H1 (cell line): ENCODE measurements around the gene RERE. TPM values are rescaled to one million over a fixed set of nuclear protein-coding genes. Genes with fewer than 3 reads are reported as not detected.

Experiments used
- CTCF ChIA-PET: fragments of 300-600 bp; sonication (Branson Sonifier 250); formaldehyde crosslinking; loops from one replicate; lab custom pipeline; 2021; ENCODE audit not compliant: partially characterized antibody; lab: Charles Lee
- POLR2A ChIA-PET: fragments of 300-600 bp; sonication (Branson Sonifier 250); formaldehyde crosslinking; loops from one replicate; lab custom pipeline; 2021; ENCODE audit warnings: inconsistent platforms; ENCODE audit not compliant: partially characterized antibody; lab: Charles Lee
- DNase-seq, 2 experiments: peaks; one replicate each; pipeline versions ENCODE4 v3.0.0 to v3.0.0-alpha.2; 2010 to 2022; ENCODE audit warnings: low spot score in 2 of 2, low read depth in 1 of 2, mixed read lengths in 1 of 2
- FAIRE-seq: peaks from 2 replicates; lab custom pipeline; 2011; peaks lifted over from hg19 to GRCh38; lab: Jason Lieb, UNC
- H2AFZ ChIP-seq: 2 replicates; pipeline ENCODE4 v1.8.1; 2012; ENCODE audit warnings: low read length, inconsistent platforms
- H2AK5ac ChIP-seq: 2 replicates; pipeline ENCODE4 v1.6.1; 2013; ENCODE audit warnings: low read depth, low read length
- H2BK120ac ChIP-seq: replicated peaks from 2 replicates; pipeline ENCODE3; 2013; ENCODE audit warnings: low read depth, low read length, inconsistent platforms
- H2BK12ac ChIP-seq: 2 replicates; pipeline ENCODE4 v1.6.1; 2013; ENCODE audit warnings: low read depth, low read length
- H2BK15ac ChIP-seq: 2 replicates; pipeline ENCODE4 v1.6.1; 2013; ENCODE audit warnings: low read length
- H2BK20ac ChIP-seq: 2 replicates; pipeline ENCODE4 v1.6.1; 2013; ENCODE audit warnings: low read length
- H2BK5ac ChIP-seq: 2 replicates; pipeline ENCODE4 v1.6.1; 2013; ENCODE audit warnings: low read depth, low read length
- H3K14ac ChIP-seq: 2 replicates; pipeline ENCODE4 v1.6.1; 2013; ENCODE audit warnings: inconsistent platforms; ENCODE audit not compliant: insufficient read length
- H3K18ac ChIP-seq: 2 replicates; pipeline ENCODE4 v1.6.1; 2013; ENCODE audit warnings: low read length; ENCODE audit errors: extremely low read depth
- H3K23ac ChIP-seq: 2 replicates; pipeline ENCODE4 v1.6.1; 2013; ENCODE audit warnings: inconsistent platforms; ENCODE audit not compliant: insufficient read length
- H3K23me2 ChIP-seq: 2 replicates; pipeline ENCODE4 v1.6.1; 2013; ENCODE audit warnings: low read depth, low read length
- H3K27ac ChIP-seq: 2 replicates; pipeline ENCODE4 v1.6.1; 2011; ENCODE audit warnings: low read depth, low read length, inconsistent platforms
- H3K27me3 ChIP-seq, 4 experiments: replicated peaks in 1 of 4; 1 replicate in 1 of 4; 2 replicates in 3 of 4; pipeline versions ENCODE4 v1.6.1 to v1.8.1; 2011 to 2013; ENCODE audit warnings: low read length in 3 of 4, mild to moderate bottlenecking in 3 of 4, inconsistent platforms in 2 of 4, mixed read lengths in 2 of 4, moderate library complexity in 1 of 4; ENCODE audit not compliant: control insufficient read depth in 3 of 4, insufficient read depth in 3 of 4; ENCODE audit errors: extremely low read depth in 1 of 4
- H3K36me3 ChIP-seq, 4 experiments: 2 replicates each; pipeline versions ENCODE4 v1.6.1 to v1.8.1; 2011 to 2013; ENCODE audit warnings: mild to moderate bottlenecking in 4 of 4, low read length in 3 of 4, moderate library complexity in 2 of 4, control low read depth in 1 of 4, inconsistent platforms in 1 of 4; ENCODE audit not compliant: insufficient read depth in 4 of 4, control insufficient read depth in 2 of 4
- H3K4ac ChIP-seq: replicated peaks from 2 replicates; pipeline ENCODE3; 2013; ENCODE audit warnings: low read length, low read depth, mixed read lengths, inconsistent platforms; ENCODE audit not compliant: insufficient read length
- H3K4me1 ChIP-seq, 4 experiments: replicated peaks in 1 of 4; 1 replicate in 1 of 4; 2 replicates in 3 of 4; pipeline versions ENCODE4 v1.6.1 to v1.8.1; 2011 to 2013; ENCODE audit warnings: low read length in 3 of 4, inconsistent platforms in 2 of 4, mixed read lengths in 1 of 4; ENCODE audit not compliant: insufficient read depth in 4 of 4, control insufficient read depth in 3 of 4
- H3K4me2 ChIP-seq, 2 experiments: 2 replicates each; pipeline versions ENCODE4 v1.6.1 to v1.8.1; 2011 to 2013; ENCODE audit warnings: low read depth in 2 of 2, low read length in 2 of 2, control low read depth in 1 of 2, inconsistent platforms in 1 of 2, mild to moderate bottlenecking in 1 of 2; ENCODE audit not compliant: insufficient read depth in 1 of 2
- H3K4me3 ChIP-seq, 4 experiments: fragments of 200-600, 300-600 bp in 1 of 4; sonication (generic), shearing (Covaris generic), sonication (Bioruptor Twin) in 1 of 4; 2 replicates each; pipeline versions ENCODE4 v1.5.1 to v1.8.1; 2011 to 2016; ENCODE audit warnings: low read length in 4 of 4, low read depth in 3 of 4, control low read depth in 2 of 4, inconsistent platforms in 2 of 4, mild to moderate bottlenecking in 2 of 4, mixed read lengths in 1 of 4, moderate library complexity in 1 of 4; ENCODE audit not compliant: insufficient read depth in 2 of 4; ENCODE audit errors: extremely low read depth in 1 of 4
- H3K56ac ChIP-seq: replicated peaks from 2 replicates; pipeline ENCODE3; 2013; ENCODE audit warnings: low read depth, mild to moderate bottlenecking, mixed read lengths, low read length, inconsistent platforms; ENCODE audit not compliant: insufficient read length
- H3K79me1 ChIP-seq: 2 replicates; pipeline ENCODE4 v1.6.1; 2013; ENCODE audit warnings: low read depth, low read length, control low read depth
- H3K79me2 ChIP-seq, 2 experiments: 2 replicates each; pipeline versions ENCODE4 v1.6.1 to v1.8.1; 2012 to 2013; ENCODE audit warnings: low read length in 2 of 2, mild to moderate bottlenecking in 2 of 2, inconsistent platforms in 1 of 2; ENCODE audit not compliant: insufficient read depth in 2 of 2, control insufficient read depth in 1 of 2
- H3K9ac ChIP-seq, 4 experiments: replicated peaks in 1 of 4; 1 replicate in 1 of 4; 2 replicates in 3 of 4; pipeline versions ENCODE4 v1.6.1 to v1.8.1; 2011 to 2013; ENCODE audit warnings: low read depth in 3 of 4, low read length in 3 of 4, control low read depth in 2 of 4, mild to moderate bottlenecking in 2 of 4, moderate library complexity in 2 of 4, inconsistent platforms in 1 of 4; ENCODE audit errors: extremely low read depth in 1 of 4
- H3K9me3 ChIP-seq, 2 experiments: 2 replicates each; pipeline versions ENCODE4 v1.6.1 to v1.8.1; 2012 to 2013; ENCODE audit warnings: mild to moderate bottlenecking in 2 of 2, moderate library complexity in 2 of 2, control low read depth in 1 of 2, inconsistent platforms in 1 of 2, low read depth in 1 of 2, low read length in 1 of 2, mixed read lengths in 1 of 2; ENCODE audit not compliant: insufficient read depth in 2 of 2
- H4K20me1 ChIP-seq, 2 experiments: replicated peaks in 1 of 2; 2 replicates each; pipeline versions ENCODE3 to v1.8.1; 2011 to 2013; ENCODE audit warnings: inconsistent platforms in 2 of 2, low read length in 2 of 2, mild to moderate bottlenecking in 1 of 2; ENCODE audit not compliant: insufficient read depth in 2 of 2, control insufficient read depth in 1 of 2
- H4K5ac ChIP-seq: 2 replicates; pipeline ENCODE4 v1.6.1; 2013; ENCODE audit warnings: low read length, low read depth, mixed read lengths, inconsistent platforms; ENCODE audit not compliant: insufficient read length
- H4K8ac ChIP-seq: 2 replicates; pipeline ENCODE4 v1.8.0; 2013; ENCODE audit warnings: mild to moderate bottlenecking, moderate library complexity, low read length, inconsistent platforms; ENCODE audit not compliant: insufficient read depth; ENCODE audit errors: extremely low read depth
- H4K91ac ChIP-seq: replicated peaks from 2 replicates; pipeline ENCODE3; 2013; ENCODE audit warnings: low read length, mixed read lengths, inconsistent platforms; ENCODE audit not compliant: insufficient read length
- CTCF ChIP-seq, 3 experiments: IDR thresholded peaks; 1 replicate in 2 of 3; 2 replicates in 1 of 3; pipeline versions ENCODE4 v1.5.1 to v1.6.1; 2011; ENCODE audit warnings: low read length in 3 of 3, mild to moderate bottlenecking in 3 of 3, inconsistent platforms in 2 of 3, low read depth in 1 of 3, moderate library complexity in 1 of 3; ENCODE audit not compliant: insufficient read depth in 1 of 3; ENCODE audit errors: control extremely low read depth in 1 of 3
- RAD21 ChIP-seq, 2 experiments: IDR thresholded peaks in 1 of 2; conservative IDR thresholded peaks in 1 of 2; 2 replicates each; pipeline ENCODE4 v1.6.1; 2011; ENCODE audit warnings: low read depth in 2 of 2, low read length in 2 of 2, improper control_type of control experiment in 1 of 2, inconsistent platforms in 1 of 2, mild to moderate bottlenecking in 1 of 2, moderate library complexity in 1 of 2
- SP1 ChIP-seq: IDR thresholded peaks from 2 replicates; pipeline ENCODE4 v1.6.1; 2011; ENCODE audit warnings: low read depth, low read length
- WGBS, 2 experiments: shearing (Covaris generic) in 1 of 2; methylation state at CpG; one replicate each; pipeline versions ENCODE4 v1.1.6 to v1.1.7; 2013 to 2015; ENCODE audit warnings: low lambda C conversion rate in 2 of 2, mixed read lengths in 2 of 2, inconsistent platforms in 1 of 2, low coverage in 1 of 2, missing lambda C conversion rate in 1 of 2; ENCODE audit not compliant: insufficient replicate concordance in 2 of 2, insufficient coverage in 1 of 2, insufficient read length in 1 of 2; ENCODE audit errors: extremely low coverage in 1 of 2, missing lambda C conversion rate in 1 of 2; 5-methylcytosine and 5-hydroxymethylcytosine counted together
- polyA plus RNA-seq, 7 experiments: library from polyadenylated mRNA; depleted of rRNA in 3 of 7; stranded (reverse) in 5 of 7; unstranded in 2 of 7; fragments of >200 nt in 5 of 7; fragments of 200-250 nt in 2 of 7; gene quantifications; 1 replicate in 5 of 7; 2 replicates in 1 of 7; 4 replicates in 1 of 7; pipeline versions ENCODE4 v1.2.1 to v1.2.3, GENCODE V29; 2011 to 2013; ENCODE audit warnings: missing spikeins in 2 of 7, mixed read lengths in 2 of 7
- total RNA-seq: library from RNA; stranded (reverse); fragmentation: NEBNext Ultra II Directional; extraction: Animal tissue kit (Norgen Biotek cat#: 25700); gene quantifications from 2 replicates; pipeline ENCODE4 v1.2.1, GENCODE V29; 2021

RERE gene
- total and polyA plus RNA-seq, 2 of the 8 experiments (the other 6 are each of a cell fraction or from before 2014, with no cell fraction given) = 15.3 to 142 TPM

GRCh38 chr1:8604041-8604945 lies 213.1 kb downstream of the RERE start:
- Histone ChIP-seq H2BK120ac (no peak overlapping the region), H3K4ac (no peak overlapping the region), H4K20me1 (peaks cover 2 to 14% of the 10 kb centered on the region in 2 experiments), H4K91ac (no peak overlapping the region), H3K36me3 (no peaks in the 10 kb centered on the region), H4K8ac (no peak overlapping the region), H3K79me2 (peaks cover 6 to 65% of the 10 kb centered on the region in 2 experiments; a peak in 3 of 4 replicates), H2BK15ac (no peak overlapping the region), H2BK20ac (no peak overlapping the region), H3K9me3 (no peaks in the 10 kb centered on the region), H2AK5ac (no peak overlapping the region), H3K14ac (no peak overlapping the region), H3K9ac (no peak overlapping the region), H2AFZ (no peak overlapping the region), H3K4me3 (no peak overlapping the region), H2BK12ac (no peak overlapping the region), H3K23ac (no peak overlapping the region), H3K79me1 (peaks cover 6% of the 10 kb centered on the region; the same call in 1 of the 2 replicates), H4K5ac (no peak overlapping the region), H3K23me2 (no peaks in the 10 kb centered on the region; the same call in 1 of the 2 replicates), H3K4me2 (no peak overlapping the region), H3K27ac (no peak overlapping the region), H3K4me1 (peaks cover 0 to 4% (median 3%) of the 10 kb centered on the region in 4 experiments; a peak in 2 of 7 replicates), H3K27me3 (no peaks in the 10 kb centered on the region), H3K56ac (peak overlapping the region; percentile 33), H3K18ac (no peak overlapping the region), H2BK5ac (0 out of 2 replicates have a peak overlapping the region, but pooled peaks have one; percentile 22)
- WGBS, 2 experiments = 69% methylated on average over 7 of the region's 7 CpGs; no CpG with 5 or more reads in 1 of the 2 experiments
- FAIRE-seq = no peak
- DNase-seq = no peak
- ChIA-PET CTCF (interaction anchor here (1.5 kb wide), 1 partner anchor 245 kb away, joined by 3 read pairs; no protein-coding TSS in a partner anchor), POLR2A (interaction anchor here (0.7 to 0.9 kb wide), 2 partner anchors 16 to 26 kb away, joined by 3 to 4 read pairs; no protein-coding TSS in a partner anchor)
- TF ChIP-seq RAD21 (IDR thresholded peaks at IDR 0.05 in 1 of 2, conservative IDR thresholded peaks at IDR 0.05 in 1 of 2; ENCODE audit: low read depth in 2 of 2, low read length in 2 of 2) = no peak
- no peak for TF ChIP-seq CTCF (IDR thresholded peaks at IDR 0.05; ENCODE audit: control extremely low read depth in 1 of 3, insufficient read depth in 1 of 3, low read depth in 1 of 3, low read length in 3 of 3)
- no peak for TF ChIP-seq SP1
